Measurements from ENCODE around the gene CELA3A. TPM values are rescaled to one million over a fixed set of nuclear protein-coding genes. Genes with fewer than 3 reads are reported as not detected.
"Not testable (repeated sequence)": the region's sequence is repeated elsewhere in the genome, so short reads cannot be mapped to it uniquely, and the experiment has no call there.

CELA3A gene
- total RNA-seq, 1 donor from 2014 or later = not detected

DNA sequence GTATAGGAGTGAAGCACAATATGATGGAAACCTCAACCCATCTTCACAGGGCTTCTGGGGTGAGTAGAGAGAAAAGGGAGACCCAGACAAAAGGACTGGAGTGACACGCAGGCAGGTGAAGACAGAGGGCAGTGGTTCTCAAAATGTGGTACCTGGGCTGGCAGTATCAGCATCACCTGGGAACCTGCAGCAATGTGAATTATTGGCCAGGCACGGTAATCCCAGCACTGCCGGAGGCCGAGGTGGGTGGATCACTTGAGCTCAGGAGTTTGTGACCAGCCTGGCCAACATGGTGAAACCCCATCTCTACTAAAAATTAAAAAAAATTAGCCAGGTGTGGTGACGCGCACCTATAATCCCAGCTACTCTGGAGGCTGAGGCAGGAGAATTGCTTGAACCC is 19.3 kb upstream of the CELA3A start:
- DNase-seq = not testable (repeated sequence)

GRCh38 chr1:21983539-21983938 is 17.9 kb upstream of the CELA3A start:
- not testable (repeated sequence) for DNase-seq

DNA sequence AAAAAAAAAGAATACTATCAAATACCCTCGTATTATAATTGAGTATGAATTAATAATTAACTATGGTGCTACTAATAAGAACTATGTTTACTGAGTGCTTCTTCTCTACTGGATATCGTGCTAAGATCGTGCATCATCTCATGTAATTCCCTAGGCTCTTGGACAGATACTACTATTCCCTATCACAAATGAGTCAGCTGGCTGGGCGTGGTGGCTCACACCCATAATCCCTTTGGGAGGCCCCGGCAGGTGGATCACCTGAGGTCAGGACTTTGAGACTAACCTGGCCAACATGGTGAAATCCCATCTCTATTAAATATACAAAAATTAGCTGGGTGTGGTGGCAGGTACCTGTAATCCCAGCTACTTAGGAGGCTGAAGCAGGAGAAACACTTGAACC is 15.6 kb upstream of the CELA3A start:
- DNase-seq = not testable (repeated sequence)

DNA sequence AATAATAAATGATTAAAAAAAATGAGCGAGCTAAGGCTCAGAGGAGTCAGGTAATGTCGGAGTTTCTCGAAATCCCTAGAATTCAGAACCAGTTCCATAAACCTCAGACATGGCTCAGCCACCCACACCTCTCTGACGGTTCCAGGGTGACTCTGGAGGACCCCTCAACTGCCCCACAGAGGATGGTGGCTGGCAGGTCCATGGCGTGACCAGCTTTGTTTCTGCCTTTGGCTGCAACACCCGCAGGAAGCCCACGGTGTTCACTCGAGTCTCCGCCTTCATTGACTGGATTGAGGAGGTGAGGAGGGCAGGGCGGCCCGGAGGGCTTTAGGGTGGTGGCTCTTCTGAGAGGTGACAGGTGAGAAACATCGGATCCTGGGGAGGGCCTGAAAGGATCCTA is 15.1 kb upstream of the CELA3A start:
- not testable (repeated sequence) for DNase-seq

GRCh38 chr1:21989672-21990393 is 11.6 kb upstream of the CELA3A start:
- DNase-seq = not testable (repeated sequence)

DNA sequence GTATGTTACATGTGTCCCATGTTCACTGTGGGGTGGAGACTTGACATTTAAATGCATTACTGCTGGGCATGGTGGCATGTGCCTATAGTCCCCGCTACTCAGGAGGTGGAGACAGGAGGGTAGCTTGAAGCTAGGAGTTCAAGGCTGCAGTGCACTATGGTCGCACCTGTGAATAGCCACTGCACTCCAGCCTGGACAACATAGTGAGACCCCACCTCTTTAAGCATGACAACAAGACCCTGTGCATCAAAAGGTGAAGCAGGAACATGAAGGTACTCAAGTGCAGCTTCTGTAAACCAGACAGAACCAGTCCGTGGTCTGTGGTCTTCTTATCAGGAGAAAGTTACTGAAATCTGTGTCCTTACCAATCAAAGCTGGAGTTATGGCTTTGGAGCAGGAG is 9.3 kb upstream of the CELA3A start:
- not testable (repeated sequence) for DNase-seq

DNA sequence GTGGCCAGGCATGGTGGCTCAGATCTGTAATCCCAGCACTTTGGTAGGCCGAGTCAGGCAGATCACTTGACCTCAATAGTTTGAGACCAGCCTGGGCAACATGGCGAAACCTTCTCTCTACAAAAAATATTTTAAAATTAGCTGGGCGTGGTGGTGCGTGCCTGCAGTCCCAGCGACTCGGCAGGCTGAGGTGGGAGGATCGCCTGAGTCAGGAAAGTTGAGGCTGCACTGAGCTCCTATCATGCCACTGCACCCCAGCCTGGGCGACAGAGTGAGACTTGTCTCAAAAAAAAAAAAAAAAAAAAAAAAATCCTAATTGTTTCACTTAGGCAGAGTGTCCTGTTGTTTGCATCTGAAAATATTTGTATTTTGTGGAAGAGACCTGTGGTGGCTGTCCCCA is 6.7 kb upstream of the CELA3A start:
- not testable (repeated sequence) for DNase-seq

DNA sequence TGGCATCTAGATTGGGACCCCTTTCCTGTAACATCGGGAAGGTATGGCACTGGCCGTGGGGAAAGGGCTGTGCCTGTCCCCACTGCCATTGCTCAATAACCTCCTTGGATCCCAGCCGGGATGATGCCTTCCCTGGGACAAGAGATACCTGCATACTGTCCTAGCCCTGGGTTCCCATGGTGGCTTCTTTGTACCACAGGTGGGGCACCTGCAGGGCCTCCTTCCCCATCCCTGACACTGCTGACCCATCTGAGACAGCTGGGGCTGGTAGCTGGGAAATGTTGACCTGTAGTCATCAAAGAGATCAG is 4.8 kb upstream of the CELA3A start:
- DNase-seq = not testable (repeated sequence)

DNA sequence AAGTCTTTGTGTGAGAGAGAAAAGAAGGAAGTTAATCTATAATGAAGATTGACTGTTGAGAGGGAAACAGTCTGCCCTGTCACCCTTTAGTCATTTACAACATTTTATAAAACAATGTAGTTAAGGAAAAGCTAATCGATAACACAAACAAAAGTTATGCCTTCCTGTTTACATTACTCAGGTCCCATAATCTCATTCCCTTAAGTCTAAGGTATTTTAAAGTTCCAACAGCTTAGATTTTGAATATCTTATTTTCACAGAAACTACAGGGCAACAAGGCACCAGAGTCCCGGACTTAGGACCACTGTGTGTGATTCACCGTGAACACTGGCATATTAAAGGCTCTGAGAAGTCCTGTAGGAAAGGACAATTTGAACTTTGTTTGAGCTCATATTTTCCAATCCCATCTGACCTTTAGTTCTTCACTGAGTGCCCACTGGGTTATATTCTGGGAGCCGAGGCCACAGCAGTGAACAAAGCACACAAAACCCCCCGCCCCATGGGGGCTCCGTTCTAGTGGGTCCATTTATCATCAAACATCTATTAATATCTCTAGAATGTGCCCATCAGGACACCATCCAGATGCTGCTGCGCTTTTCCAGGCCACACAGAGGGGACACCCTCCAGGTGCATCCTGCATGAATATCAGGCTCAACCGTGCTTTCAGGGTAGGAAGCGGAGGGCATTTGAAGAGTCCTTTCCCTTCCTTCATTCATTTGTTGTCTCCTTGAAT is 3.4 kb upstream of the CELA3A start:
- peak; percentile 67 for DNase-seq

- peak; percentile 41 for DNase-seq
These were observed 2.7 kb upstream of the CELA3A start for GRCh38 chr1:21998624-21999294.

DNA sequence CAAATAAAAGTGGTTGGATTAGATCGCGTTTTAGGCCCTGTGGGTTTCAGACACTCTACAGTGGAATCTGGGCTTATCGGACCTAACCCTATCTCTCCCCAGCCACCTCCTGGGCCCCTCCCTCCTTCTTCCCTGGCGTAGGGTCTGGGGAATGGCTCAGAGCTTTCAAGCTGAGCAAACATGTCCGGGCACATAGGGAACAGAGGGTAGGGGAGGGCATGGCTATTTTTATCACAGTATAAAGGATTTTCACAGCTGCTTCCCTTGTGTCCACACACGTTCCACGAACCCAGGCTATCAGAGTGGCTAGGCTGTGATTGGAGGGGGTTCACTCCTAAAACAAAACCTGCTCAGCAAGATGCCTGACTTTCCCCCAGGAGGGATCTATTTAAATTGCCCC is 1.8 kb upstream of the CELA3A start:
- DNase-seq = peak; percentile 67

DNA sequence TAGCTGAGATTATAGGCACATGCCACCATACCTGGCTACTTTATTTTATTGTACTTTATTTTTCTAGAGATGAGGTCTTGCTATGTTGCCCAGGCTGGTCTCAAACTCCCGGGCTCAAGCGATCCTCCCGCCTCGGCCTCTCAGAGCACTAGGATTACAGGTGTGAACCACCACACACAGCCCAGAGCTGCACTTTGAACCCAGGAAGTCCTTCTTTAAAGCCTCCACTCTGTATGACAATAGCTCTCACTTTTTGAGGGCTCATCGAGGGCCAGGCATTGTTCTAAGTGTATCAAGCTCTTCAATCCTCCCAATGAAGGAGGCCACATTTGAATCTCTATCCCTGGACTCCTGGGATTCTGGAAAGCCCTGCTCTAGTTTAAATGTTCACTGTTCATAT is 1.0 kb downstream of the CELA3A start:
- DNase-seq = not testable (repeated sequence)

DNA sequence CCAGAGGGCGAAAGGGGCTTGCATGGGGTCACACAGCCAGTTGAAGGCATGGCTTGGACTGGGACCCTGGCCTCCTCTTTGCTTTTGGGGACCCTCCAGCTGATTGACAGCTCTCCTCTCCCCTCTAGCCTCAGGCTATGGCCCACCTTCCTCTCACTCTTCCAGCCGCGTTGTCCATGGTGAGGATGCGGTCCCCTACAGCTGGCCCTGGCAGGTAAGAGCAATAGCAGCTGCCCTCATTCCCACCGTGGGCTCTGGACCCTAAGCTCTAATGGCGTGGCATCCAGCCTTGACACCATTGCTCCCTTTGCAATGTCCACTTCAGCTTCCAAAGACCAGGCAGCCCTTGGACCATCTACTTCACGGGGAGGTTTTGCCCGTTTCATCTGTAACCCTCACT is 1.4 kb downstream of the CELA3A start:
- DNase-seq = not testable (repeated sequence)

- DNase-seq = not testable (repeated sequence)
These were observed 2.5 kb downstream of the CELA3A start for GRCh38 chr1:22003959-22004358.

DNA sequence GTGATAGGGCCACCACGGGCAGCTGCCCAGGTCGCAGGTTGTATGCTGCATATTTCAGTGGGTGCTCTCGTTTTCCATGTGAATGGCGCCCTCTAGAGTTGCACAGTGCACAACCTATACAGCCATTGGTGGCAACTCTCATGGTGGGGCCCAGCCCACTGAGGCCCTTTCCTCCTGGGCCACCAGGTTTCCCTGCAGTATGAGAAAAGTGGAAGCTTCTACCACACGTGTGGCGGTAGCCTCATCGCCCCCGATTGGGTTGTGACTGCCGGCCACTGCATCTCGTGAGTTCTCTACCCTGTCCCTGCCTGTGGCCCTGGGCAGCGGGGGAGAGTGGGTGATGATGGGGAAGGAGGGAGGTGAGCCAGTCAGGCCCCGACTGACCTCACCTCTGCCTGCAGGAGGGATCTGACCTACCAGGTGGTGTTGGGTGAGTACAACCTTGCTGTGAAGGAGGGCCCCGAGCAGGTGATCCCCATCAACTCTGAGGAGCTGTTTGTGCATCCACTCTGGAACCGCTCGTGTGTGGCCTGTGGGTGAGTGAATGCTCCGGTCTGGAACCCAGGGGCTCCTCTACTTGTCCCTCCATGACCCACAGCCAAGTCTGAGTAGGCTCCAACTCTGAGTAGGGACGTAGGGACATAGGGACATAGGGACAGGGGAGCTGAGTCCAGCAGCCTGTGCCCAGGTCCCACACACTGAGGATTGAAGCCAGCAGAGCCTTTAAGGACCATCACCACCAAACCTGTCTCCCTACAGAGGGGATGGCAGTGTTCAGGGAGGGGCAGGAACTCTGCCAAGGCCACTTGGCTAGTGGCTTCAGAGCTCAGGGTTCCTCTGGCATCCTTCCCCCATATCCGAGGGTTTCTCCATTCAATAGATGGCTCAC is 4.0 kb downstream of the CELA3A start:
- DNase-seq = peak; percentile 80

DNA sequence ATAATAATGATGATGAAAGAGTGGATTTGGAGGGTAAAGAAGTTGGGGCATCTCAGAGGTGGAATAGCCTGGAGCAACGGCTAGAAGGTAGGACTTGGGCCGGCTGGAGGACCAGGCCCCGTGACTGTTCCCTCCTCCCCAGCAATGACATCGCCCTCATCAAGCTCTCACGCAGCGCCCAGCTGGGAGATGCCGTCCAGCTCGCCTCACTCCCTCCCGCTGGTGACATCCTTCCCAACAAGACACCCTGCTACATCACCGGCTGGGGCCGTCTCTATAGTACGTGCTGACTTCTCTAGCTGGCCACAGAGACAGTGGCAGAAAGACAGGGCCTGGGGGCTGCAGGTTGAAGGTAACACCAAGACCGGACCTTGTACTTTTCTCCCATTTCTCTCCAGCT is 5.3 kb downstream of the CELA3A start:
- not testable (repeated sequence) for DNase-seq

DNA sequence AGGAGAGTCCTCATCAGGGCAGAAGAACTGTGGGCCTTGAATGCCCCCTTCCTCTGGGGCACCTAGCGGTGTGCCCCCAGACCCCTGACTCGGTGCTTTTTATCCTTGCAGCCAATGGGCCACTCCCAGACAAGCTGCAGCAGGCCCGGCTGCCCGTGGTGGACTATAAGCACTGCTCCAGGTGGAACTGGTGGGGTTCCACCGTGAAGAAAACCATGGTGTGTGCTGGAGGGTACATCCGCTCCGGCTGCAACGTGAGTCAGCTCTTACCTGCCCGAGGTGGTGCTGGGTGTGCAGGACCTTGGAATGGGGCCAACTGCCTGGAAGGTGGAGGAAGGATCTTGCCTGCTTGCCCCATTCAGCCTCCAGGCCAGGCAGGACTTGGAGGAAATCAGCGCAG is 5.8 kb downstream of the CELA3A start:
- DNase-seq = not testable (repeated sequence)

GRCh38 chr1:22009566-22009965 is 8.1 kb downstream of the CELA3A start:
- not testable (repeated sequence) for DNase-seq

GRCh38 chr1:22012752-22013151 is 11.3 kb downstream of the CELA3A start:
- DNase-seq = not testable (repeated sequence)

DNA sequence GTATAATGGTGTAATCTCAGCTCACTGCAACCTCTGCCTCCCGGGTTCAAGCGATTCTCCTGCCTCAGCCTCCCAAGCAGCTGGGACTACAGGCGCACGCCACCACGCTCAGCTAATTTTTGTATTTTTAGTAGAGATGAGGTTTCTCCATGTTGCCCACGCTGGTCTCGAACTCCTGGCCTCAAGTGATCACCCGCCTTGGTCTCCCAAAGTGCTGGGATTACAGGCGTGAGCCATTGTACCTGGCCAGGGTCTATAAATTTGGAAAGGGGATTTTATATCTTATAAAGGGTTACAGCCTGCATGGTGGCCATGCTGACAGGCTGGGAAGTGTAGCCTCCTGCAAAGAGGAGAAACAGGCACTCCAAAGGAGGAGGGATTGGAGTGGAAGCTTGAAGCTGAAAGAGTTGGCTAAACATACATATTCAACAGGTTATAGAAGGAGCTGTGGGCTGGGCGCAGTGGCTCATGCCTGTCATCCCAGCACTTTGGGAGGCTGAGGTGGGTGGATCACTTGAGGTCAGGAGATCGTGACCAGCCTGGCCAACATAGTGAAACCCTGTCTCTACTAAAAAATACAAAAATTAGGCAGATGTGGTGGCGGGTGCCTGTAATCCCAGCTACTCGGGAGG is 13.2 kb downstream of the CELA3A start:
- not testable (repeated sequence) for DNase-seq

DNA sequence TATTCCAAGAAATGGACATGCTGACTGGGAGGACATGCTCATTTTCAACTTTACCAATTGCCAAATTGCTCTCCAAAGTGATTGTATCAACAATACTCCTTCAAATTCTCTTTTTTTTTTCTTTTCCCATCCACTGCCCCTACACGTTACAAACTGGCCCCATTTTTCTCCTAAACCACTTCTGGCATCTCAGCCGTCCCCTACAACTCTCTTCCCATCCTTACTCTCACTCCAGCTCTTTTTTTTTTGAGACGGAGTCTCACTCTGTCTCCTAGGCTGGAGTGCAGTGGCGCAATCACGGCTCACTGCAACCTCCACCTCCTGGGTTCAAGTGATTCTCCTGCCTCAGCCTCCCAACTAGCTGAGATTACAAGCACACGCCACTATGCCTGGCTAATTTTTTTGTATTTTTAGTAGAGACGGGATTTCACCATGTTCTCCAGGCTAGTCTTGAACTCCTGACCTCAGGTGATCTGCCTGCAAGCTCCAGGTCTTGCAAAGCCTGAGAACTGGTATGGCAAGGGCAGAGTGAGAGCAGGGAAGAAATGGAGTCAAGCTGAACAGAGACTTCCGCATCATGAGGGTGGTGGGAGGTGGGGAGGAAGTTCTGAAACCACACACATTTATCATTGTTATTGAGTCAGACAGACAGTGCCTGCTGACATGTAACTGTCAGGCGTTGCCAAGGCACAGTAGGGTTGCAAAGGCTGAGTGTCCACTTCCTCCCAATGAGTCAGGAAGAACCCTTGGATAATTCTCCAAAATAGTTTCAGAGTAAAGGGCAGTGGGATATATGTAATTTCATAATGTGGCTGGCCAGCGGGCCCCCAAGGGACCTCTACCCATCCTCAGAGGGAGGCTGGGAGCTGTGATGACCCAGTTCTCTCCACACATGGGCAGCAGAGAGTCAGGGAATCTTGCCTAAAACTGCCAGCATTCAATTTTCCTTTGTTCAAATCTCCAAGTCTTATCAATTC is 17.4 kb downstream of the CELA3A start:
- peak; percentile 84 for DNase-seq
